Stimulated activated CD4-positive, alpha-beta T cell treated with anti-CD3 and anti-CD28 coated beads, TNF-alpha, amount 100 ng/mL, for 4 hours (primary cell): ENCODE results near the gene HEXD.

Source experiments
- DNase-seq, 3 experiments: peaks; one replicate each; pipeline ENCODE4 v3.0.0-alpha.2; 2020; ENCODE audit warnings: low read depth in 3 of 3

Gene HEXD

DNA sequence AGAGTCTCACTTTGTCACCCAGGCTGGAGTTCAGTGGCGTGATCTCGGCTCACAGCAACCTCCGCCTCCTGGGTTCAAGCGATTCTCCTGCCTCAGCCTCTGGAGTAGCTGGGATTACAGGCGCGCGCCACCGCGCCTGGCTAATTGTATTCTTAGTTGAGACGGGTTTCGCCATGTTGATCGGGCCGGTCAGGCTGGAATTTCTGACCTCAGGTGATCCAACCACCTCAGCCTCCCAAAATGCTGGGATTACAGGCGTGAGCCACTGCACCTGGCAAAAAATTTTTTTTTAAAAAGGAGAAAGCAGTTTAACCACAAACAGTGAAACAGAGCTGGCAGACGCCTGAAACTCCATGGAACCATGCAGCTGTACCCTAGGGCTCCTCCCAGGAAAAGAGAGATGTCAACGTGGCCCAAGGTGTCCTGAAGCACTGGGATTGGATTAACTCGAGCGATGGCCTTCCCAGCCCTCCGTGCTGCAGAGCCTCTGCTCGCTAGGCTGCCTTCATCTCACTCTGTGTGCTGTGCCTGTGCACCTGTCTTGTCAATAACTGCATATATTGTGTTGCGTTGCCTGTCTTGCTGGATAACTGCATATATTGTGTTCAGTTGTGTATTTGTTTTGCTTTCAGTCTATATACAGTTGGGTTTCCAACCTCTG is 71.8 kb downstream of the HEXD start:
- no peak for DNase-seq

- DNase-seq = no peak
Observed at GRCh38 chr17:82490512-82491195, 72.5 kb downstream of the HEXD start.

- DNase-seq = no peak
Observed at GRCh38 chr17:82491196-82491530, 73.0 kb downstream of the HEXD start.

DNA sequence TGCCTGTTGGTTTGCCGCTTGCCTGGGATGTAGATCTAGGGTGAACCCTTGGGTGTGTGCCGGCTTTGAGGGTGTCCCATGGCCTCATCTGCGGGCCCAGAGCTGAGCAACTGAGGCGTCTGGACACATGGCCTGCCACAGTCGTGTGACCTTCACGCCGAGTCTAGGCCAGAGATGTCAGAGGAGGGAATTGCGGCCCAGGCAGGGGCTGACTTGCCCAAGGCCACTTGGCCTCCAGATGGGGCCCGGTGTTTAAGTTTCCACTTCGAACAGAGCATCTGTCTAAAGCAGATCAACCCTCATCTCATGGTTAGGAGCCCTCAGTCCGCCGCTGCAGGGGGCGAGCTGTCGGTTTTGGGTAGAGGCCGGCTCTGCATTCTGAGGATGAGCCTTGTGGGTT is 73.4 kb downstream of the HEXD start:
- no peak for DNase-seq
